HG03064 (cell line): Measurements from ENCODE around the gene APOM.

Experiments used
- ATAC-seq: cut with Tn5 transposase; IDR thresholded peaks from one replicate; pipeline ENCODE4 v1.9.1; 2021; ENCODE audit warnings: low read depth; ENCODE audit not compliant: unreplicated experiment

Gene APOM

DNA sequence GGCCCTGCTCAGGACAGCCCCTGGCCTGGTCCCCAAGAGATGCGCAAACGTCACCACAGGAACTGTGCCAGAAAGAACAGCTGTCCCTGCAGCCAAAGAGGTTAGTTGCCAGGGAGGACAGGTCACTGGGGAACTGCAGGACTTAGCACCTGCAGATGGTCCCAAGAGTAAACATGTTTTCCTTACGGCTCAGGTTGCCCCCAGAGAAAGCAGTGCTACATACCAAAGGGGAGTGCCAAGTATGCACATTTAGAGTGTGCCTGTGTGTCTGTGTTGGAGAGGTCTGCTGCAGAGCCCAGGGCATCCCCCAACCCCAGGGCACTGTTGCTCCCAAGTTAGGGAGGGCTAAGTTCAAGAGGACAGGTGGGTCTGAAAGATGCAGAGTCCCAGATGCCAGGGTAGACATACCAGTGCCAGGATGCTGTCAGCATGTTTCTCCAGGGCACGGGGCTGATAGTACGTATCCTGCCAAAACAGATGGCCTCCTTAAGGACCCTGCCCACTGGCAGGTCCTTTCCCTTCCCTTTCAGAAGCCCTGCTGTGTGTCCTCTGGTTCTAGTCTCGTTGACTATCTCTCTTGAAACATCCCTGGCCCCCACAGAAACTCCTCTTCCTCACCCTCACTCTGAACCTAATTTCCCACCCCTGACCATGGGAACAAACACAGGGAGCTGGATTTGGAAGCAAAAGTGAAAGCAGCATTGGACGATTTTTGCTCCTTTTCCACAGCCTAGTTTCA lies 46.1 kb downstream of the APOM start:
- no peak for ATAC-seq

- no peak for ATAC-seq
These were observed 46.7 kb downstream of the APOM start for GRCh38 chr6:31702405-31702818.

GRCh38 chr6:31702819-31703716 lies 47.4 kb downstream of the APOM start, which contains the start of gene ABHD16A:
Gene ABHD16A (minus strand): TSS chr6:31703324. CDS start chr6:31703281, 43 bp downstream.
- peak; percentile 80 for ATAC-seq

DNA sequence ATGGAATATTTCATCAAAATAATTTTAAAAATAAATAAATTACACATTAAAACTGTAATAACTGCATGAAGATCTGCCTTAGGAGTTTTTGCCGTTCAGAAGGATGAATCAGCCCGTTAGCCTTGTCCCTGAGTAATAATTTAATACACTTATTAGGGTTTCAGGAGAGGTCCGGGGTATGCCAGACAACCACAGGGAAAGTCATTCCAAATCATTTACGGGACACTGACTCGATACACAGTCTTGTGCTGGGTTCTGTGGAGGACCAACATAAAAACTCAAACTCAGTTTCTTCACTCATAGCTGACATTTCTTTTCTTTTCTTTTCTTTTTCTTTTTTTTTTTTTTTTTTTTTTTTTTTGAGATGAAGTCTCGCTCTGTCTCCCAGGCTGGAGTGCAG lies 50.2 kb downstream of the APOM start:
- ATAC-seq = no peak

- no peak for ATAC-seq
These were observed 50.9 kb downstream of the APOM start, which contains the start of gene LY6G6F for GRCh38 chr6:31706599-31706998. Gene LY6G6F (plus strand): TSS chr6:31706866. CDS start chr6:31706907, 41 bp downstream.

- ATAC-seq = no peak
These were observed 52.0 kb downstream of the APOM start for GRCh38 chr6:31707701-31708100.
